ENCODE results near the gene VIPR2. TPM values are rescaled to one million over a fixed set of nuclear protein-coding genes. Genes with fewer than 3 reads are reported as not detected.

Gene VIPR2
- polyA plus RNA-seq, 3 donors, result not detected

DNA sequence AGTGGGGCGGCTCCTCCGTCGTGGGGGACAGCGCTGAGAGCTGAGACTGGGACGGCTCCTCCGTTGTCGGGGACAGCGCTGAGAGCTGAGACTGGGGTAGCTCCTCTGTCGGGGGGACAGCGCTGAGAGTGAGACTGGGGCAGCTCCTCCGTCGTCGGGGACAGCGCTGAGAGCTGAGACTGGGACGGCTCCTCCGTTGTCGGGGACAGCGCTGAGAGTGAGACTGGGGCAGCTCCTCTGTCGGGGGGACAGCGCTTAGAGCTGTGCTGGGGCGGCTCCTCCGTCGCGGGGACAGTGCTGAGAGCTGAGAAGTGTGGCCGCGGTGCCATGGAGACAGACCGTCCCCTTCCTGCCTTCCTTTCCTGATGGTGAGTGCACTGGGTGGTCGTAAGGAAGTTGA lies 151.9 kb downstream of the VIPR2 start:
- Mint-ChIP-seq H3K4me1 (no peaks in the 10 kb centered on the region), H3K4me3 (peak overlapping the region in 1 of 2 donors; percentile 62), H3K36me3 (peaks cover 0 to 3% of the 10 kb centered on the region in 2 donors), H3K27me3 (ENCODE audit: low read depth in 3 of 3) (peaks cover 35 to 48% (median 46%) of the 10 kb centered on the region in 3 donors), H3K27ac (no peak overlapping the region), H3K9me3 (peaks cover 12 to 34% (median 25%) of the 10 kb centered on the region in 7 donors)
- TF ChIP-seq, protein P1, sequence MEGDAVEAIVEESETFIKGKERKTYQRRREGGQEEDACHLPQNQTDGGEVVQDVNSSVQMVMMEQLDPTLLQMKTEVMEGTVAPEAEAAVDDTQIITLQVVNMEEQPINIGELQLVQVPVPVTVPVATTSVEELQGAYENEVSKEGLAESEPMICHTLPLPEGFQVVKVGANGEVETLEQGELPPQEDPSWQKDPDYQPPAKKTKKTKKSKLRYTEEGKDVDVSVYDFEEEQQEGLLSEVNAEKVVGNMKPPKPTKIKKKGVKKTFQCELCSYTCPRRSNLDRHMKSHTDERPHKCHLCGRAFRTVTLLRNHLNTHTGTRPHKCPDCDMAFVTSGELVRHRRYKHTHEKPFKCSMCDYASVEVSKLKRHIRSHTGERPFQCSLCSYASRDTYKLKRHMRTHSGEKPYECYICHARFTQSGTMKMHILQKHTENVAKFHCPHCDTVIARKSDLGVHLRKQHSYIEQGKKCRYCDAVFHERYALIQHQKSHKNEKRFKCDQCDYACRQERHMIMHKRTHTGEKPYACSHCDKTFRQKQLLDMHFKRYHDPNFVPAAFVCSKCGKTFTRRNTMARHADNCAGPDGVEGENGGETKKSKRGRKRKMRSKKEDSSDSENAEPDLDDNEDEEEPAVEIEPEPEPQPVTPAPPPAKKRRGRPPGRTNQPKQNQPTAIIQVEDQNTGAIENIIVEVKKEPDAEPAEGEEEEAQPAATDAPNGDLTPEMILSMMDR (IDR thresholded peaks at IDR 0.05), result no peak
- no peak overlapping the region for H3K27ac ChIP-seq (ENCODE audit: low read depth in 1 of 2, low read length in 2 of 2)
- no peak overlapping the region for H3K4me3 ChIP-seq (replicated peaks in 1 of 3; ENCODE audit: low read depth in 2 of 3, low read length in 3 of 3)
- H3K4me1 ChIP-seq (ENCODE audit: control insufficient read depth in 1 of 2, insufficient read depth in 2 of 2, low read length in 2 of 2), result no peaks in the 10 kb centered on the region
- H3K79me2 ChIP-seq (ENCODE audit: insufficient read depth, low read length), result no peaks in the 10 kb centered on the region
- no peaks in the 10 kb centered on the region for H3K36me3 ChIP-seq (replicated peaks in 1 of 2; ENCODE audit: control insufficient read depth in 1 of 2, insufficient read depth in 2 of 2, low read length in 2 of 2)
- intact Hi-C loops (cut with micrococcal nuclease), result no loop called here
- H3K9ac ChIP-seq (ENCODE audit: insufficient read depth, low read length, poor library complexity, severe bottlenecking), result no peak overlapping the region
- no peak overlapping the region for H2AFZ ChIP-seq (ENCODE audit: insufficient read depth, low read depth, low read length, poor library complexity, severe bottlenecking)
- no peak for DNase-seq
- H3K4me2 ChIP-seq (replicated peaks; ENCODE audit: extremely low read depth, low read length, poor library complexity, severe bottlenecking), result no peak overlapping the region
- peaks cover 6 to 11% of the 10 kb centered on the region in 2 donors for H3K9me3 ChIP-seq (replicated peaks in 1 of 2; ENCODE audit: control insufficient read depth in 1 of 2, insufficient read depth in 1 of 2, low read length in 2 of 2)
- WGBS (ENCODE audit: insufficient coverage), result 17% methylated on average over 17 of the region's 28 CpGs
- peaks cover 5 to 33% of the 10 kb centered on the region in 2 donors for H3K27me3 ChIP-seq (ENCODE audit: control insufficient read depth in 2 of 2, insufficient read depth in 2 of 2, low read length in 2 of 2)
- no peaks in the 10 kb centered on the region for H4K20me1 ChIP-seq (ENCODE audit: insufficient read depth, low read length)

DNA sequence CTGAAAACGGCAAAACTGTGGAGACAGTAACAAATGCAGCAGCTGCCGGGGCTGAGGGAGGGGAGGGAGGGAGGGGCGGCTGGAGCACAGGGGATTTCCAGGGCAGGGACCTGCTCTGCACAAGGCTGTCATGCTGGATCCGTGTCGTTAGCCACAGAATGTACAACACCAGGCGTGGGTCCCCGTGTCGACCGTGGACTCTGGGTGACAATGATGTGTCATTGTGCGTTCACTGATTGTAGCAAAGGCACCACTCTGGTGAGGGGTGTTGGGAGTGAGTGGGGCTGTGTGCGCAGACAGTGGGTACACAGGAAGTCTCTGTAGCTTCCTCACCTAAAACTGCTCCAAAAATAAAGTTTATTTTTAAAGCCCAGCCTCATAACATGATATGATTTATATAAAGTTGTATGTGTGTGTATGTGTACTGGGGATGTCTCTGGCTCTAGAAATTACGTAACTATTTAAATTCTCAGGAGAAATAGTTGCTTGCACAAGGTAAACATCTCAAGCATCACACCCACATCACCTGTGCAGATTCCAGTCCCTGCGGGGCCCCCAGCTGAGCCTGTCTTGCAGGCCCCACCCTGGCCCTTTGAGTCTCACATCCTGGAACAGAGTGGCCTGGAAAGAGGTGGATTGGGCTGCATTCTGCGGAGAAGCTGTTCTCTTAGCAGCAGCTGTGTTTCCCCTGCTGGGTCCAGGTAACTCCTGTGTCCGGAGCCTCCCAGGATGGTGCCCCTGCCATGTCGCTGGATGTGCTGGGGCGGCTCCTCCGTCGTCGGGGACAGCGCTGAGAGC lies 152.6 kb downstream of the VIPR2 start:
- Histone ChIP-seq H3K79me2 (ENCODE audit: insufficient read depth, low read length) (no peaks in the 10 kb centered on the region), H3K36me3 (replicated peaks in 1 of 2; ENCODE audit: control insufficient read depth in 1 of 2, insufficient read depth in 2 of 2, low read length in 2 of 2) (no peaks in the 10 kb centered on the region), H3K4me2 (replicated peaks; ENCODE audit: extremely low read depth, low read length, poor library complexity, severe bottlenecking) (no peak overlapping the region), H2AFZ (ENCODE audit: insufficient read depth, low read depth, low read length, poor library complexity, severe bottlenecking) (no peak overlapping the region), H4K20me1 (ENCODE audit: insufficient read depth, low read length) (no peaks in the 10 kb centered on the region), H3K9ac (ENCODE audit: insufficient read depth, low read length, poor library complexity, severe bottlenecking) (no peak overlapping the region), H3K27ac (ENCODE audit: low read depth in 1 of 2, low read length in 2 of 2) (no peak overlapping the region), H3K9me3 (replicated peaks in 1 of 2; ENCODE audit: control insufficient read depth in 1 of 2, insufficient read depth in 1 of 2, low read length in 2 of 2) (peaks cover 6 to 7% of the 10 kb centered on the region in 2 donors), H3K4me3 (replicated peaks in 1 of 3; ENCODE audit: low read depth in 2 of 3, low read length in 3 of 3) (no peak overlapping the region), H3K4me1 (ENCODE audit: control insufficient read depth in 1 of 2, insufficient read depth in 2 of 2, low read length in 2 of 2) (no peaks in the 10 kb centered on the region), H3K27me3 (ENCODE audit: control insufficient read depth in 2 of 2, insufficient read depth in 2 of 2, low read length in 2 of 2) (peaks cover 5 to 31% of the 10 kb centered on the region in 2 donors)
- 58% methylated on average over 9 of the region's 21 CpGs for WGBS (ENCODE audit: insufficient coverage)
- no peak overlapping the region for H3K27ac Mint-ChIP-seq
- intact Hi-C loops (cut with micrococcal nuclease), result no loop called here
- peaks cover 11 to 30% (median 25%) of the 10 kb centered on the region in 7 donors for H3K9me3 Mint-ChIP-seq
- peaks cover 31 to 44% (median 43%) of the 10 kb centered on the region in 3 donors for H3K27me3 Mint-ChIP-seq (ENCODE audit: low read depth in 3 of 3)
- peaks cover 0 to 3% of the 10 kb centered on the region in 2 donors for H3K36me3 Mint-ChIP-seq
- TF ChIP-seq, protein P1 (IDR thresholded peaks at IDR 0.05), result no peak
- H3K4me3 Mint-ChIP-seq, result peak overlapping the region in 1 of 2 donors; percentile 51
- no peaks in the 10 kb centered on the region for H3K4me1 Mint-ChIP-seq
- no peak for DNase-seq

All from CD14-positive monocyte (primary cell).